PFSK-1 (cell line): Measurements from ENCODE around the gene MARCHF4.

Experiments used
- FOXP2 ChIP-seq: optimal IDR thresholded peaks from 2 replicates; pipeline ENCODE3; 2011; ENCODE audit warnings: borderline replicate concordance, control low read depth, inconsistent platforms; ENCODE audit not compliant: insufficient read depth; ENCODE audit errors: extremely low read length, extremely low read depth
- POLR2AphosphoS5 ChIP-seq: IDR thresholded peaks from 2 replicates; pipeline ENCODE4 v1.6.1; 2012; ENCODE audit warnings: low read depth, mild to moderate bottlenecking, control low read depth, low read length, moderate library complexity
- SIN3A ChIP-seq: IDR thresholded peaks from 2 replicates; pipeline ENCODE4 v1.6.1; 2012; ENCODE audit warnings: mild to moderate bottlenecking, low read length, moderate library complexity, borderline replicate concordance; ENCODE audit not compliant: insufficient read depth
- TAF1 ChIP-seq: IDR thresholded peaks from 2 replicates; pipeline ENCODE4 v1.6.1; 2012; ENCODE audit warnings: low read length, control low read depth, borderline replicate concordance; ENCODE audit not compliant: insufficient read depth
- TF ChIP-seq, protein P1 (sequence below), 2 experiments: IDR thresholded peaks; 2 replicates each; pipeline versions ENCODE4 v1.6.1 to v1.8.0; 2011 to 2012; ENCODE audit warnings: low read depth in 2 of 2, low read length in 2 of 2, control low read depth in 1 of 2, inconsistent platforms in 1 of 2, mild to moderate bottlenecking in 1 of 2, moderate library complexity in 1 of 2; ENCODE audit not compliant: insufficient read depth in 1 of 2

DNA sequence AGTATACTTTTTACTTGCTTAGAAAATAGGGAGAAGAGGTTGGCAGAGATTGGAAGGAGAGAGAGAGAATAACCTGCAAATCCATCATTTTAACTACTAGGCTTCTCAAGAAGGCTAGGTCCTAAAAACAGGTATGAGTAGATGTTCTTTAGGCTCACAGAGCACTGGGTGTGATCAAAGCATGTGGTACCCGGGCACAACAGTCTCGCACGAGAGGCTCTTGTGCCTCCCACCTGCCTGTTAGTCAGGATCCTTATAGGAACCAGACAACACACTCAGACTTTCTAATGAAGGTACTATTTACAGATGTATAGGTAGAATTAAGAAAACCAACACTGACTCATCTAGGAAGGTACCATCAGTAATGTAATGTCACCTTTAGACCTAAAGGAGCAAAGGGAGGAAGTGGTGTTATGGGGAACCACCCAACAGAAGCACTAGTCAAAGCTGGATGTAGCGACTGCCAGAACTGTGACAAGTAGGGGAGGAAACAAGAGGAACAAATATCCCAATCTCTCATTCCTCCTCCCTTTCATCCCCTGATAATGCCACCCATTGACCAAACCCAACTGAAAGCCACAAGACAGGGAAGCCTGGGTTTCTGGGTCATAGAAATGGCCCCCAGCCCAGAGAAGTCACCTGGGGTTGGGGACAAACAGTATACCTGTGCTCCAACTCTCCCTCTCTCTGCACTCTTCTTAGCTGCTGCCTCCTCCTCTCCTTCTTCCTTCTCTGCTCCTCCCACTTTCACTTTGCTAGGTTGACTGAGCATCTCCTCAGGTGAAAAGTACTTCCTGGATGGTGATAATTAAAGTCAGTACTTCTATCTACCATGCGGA lies 16.0 kb upstream of the MARCHF4 start:
- TF ChIP-seq TAF1: no peak
- TF ChIP-seq POLR2AphosphoS5: no peak
- TF ChIP-seq SIN3A: no peak
- TF ChIP-seq, protein P1, sequence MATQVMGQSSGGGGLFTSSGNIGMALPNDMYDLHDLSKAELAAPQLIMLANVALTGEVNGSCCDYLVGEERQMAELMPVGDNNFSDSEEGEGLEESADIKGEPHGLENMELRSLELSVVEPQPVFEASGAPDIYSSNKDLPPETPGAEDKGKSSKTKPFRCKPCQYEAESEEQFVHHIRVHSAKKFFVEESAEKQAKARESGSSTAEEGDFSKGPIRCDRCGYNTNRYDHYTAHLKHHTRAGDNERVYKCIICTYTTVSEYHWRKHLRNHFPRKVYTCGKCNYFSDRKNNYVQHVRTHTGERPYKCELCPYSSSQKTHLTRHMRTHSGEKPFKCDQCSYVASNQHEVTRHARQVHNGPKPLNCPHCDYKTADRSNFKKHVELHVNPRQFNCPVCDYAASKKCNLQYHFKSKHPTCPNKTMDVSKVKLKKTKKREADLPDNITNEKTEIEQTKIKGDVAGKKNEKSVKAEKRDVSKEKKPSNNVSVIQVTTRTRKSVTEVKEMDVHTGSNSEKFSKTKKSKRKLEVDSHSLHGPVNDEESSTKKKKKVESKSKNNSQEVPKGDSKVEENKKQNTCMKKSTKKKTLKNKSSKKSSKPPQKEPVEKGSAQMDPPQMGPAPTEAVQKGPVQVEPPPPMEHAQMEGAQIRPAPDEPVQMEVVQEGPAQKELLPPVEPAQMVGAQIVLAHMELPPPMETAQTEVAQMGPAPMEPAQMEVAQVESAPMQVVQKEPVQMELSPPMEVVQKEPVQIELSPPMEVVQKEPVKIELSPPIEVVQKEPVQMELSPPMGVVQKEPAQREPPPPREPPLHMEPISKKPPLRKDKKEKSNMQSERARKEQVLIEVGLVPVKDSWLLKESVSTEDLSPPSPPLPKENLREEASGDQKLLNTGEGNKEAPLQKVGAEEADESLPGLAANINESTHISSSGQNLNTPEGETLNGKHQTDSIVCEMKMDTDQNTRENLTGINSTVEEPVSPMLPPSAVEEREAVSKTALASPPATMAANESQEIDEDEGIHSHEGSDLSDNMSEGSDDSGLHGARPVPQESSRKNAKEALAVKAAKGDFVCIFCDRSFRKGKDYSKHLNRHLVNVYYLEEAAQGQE (IDR thresholded peaks at IDR 0.05; ENCODE audit: insufficient read depth in 1 of 2, low read depth in 2 of 2, low read length in 2 of 2): no peak
- TF ChIP-seq FOXP2: no peak
